Activated T-helper 1 cell treated with Interleukin-2 at 50 U/mL for 16 hours (primary cell): Measurements from ENCODE around the gene STK33.

Experiments used
- DNase-seq: peaks from one replicate; pipeline ENCODE4 v3.0.0-alpha.2; 2020; ENCODE audit warnings: low read depth

STK33 gene

DNA sequence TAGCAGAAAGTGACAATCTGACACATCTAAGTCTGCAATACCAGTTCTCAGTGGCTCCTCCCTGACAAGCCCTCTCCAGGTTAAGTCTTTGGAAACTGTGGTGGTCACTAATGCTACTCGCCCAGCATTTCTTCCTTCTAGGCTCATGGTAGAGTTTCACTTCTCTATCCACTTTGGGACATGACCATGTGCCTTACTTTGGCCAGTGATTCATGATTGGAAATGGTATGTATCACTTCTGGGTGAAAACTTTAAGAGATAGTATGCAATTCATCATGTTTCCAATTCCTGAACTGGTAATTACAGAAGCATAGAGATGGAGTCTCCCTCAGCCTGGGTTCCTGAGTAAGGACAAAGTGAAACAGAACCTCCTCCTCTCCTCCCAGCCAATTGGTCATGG lies 178.8 kb downstream of the STK33 start:
- no peak for DNase-seq

- no peak for DNase-seq
These were observed 185.7 kb downstream of the STK33 start for GRCh38 chr11:8408151-8408941.

DNA sequence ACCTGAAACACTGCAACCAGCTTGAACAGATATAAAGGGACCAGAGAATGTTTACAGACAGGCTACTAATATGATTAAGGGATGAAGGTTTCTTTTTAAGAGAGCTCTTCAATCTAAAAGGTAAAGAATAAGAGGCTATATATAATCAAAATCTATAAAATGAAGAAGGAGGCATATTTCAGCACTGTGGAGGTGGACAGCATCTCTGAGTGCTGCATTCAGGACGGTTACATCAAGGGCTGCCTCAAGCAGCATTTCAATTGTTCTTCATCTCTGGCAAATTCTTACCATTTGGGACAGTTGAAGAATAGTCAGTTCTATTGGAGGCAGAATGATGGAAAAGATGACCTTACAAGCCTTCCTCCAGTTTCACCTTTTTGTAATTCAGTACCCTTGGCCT lies 190.7 kb downstream of the STK33 start:
- DNase-seq, result no peak

DNA sequence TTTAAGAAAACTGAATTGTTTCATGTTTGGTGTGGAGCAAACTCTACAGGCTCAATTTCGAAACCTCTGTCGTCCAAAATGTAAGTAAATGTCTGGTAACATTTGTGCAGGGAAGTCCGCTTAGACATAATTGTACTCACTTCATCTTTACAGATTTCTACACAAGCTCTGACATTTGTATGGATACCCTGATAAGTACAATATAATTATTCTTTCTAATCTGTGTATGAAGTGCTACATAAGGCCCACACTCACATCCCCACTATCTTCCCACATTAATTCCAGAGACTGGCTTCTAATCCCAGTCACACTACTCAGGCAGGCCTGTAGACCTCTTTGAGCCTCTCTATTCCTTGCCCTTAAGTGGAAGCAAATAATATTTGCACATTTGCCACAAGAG lies 201.1 kb downstream of the STK33 start:
- DNase-seq, result no peak

GRCh38 chr11:8392166-8392565 lies 201.9 kb downstream of the STK33 start:
- DNase-seq, result no peak

GRCh38 chr11:8390851-8391612 lies 203.0 kb downstream of the STK33 start:
- DNase-seq, result no peak

- DNase-seq, result no peak
These were observed 204.7 kb downstream of the STK33 start for GRCh38 chr11:8389029-8389996.

DNA sequence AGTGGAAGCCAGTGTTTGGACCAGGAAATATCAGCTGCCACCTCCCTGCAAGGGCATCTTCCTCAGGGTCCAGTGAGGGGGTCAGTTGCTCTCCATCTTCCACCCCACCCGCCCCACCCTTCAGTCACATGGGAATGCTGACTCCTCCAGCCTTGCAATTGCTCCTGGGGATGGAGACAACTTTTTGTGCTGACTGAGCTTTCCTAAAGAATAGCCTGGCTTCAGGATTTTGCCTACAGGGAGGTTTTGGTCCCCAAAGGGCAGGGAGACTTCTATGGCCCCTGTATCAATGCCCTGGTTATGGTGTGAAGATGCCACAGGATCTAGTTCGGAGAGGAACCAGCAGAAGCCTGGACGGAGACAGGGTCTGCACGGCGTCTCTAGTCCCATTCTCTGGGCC lies 206.3 kb downstream of the STK33 start:
- DNase-seq, result no peak

- DNase-seq, result no peak
These were observed 206.9 kb downstream of the STK33 start for GRCh38 chr11:8387141-8387540.

DNA sequence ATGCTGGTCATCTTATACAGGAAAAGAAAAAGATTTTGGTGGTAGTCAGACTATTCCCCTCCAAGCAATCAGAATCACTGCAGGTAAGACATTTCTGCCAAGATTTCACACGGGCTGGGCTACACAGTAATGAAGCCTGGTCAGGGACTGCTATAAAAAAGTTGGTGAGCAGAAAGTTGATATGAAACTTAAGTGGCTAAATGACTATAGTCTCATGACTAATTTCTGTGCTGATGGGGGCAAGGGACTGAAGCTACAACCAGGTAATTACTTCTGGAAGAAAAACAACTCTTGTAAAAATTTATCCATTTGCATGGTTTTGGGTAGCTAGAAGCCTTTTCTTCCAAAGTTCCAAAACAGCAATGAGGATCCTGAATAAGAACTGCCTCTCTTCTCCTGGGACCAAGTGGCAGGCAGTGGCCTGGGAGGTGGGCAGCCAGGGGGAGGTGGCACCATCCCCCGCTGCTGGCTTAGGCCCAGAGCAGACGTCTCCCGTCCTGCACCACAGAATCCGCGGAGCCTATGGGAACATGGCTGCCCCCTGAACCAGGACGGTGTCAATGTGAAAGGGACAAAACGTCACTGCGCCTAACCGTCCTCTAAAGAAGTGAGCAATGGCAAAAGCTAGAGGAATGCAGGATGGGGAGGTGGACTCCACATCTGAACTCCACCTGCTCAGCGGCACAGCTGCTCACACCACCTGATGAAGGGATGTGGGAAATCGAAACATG lies 207.7 kb downstream of the STK33 start:
- DNase-seq, result no peak

DNA sequence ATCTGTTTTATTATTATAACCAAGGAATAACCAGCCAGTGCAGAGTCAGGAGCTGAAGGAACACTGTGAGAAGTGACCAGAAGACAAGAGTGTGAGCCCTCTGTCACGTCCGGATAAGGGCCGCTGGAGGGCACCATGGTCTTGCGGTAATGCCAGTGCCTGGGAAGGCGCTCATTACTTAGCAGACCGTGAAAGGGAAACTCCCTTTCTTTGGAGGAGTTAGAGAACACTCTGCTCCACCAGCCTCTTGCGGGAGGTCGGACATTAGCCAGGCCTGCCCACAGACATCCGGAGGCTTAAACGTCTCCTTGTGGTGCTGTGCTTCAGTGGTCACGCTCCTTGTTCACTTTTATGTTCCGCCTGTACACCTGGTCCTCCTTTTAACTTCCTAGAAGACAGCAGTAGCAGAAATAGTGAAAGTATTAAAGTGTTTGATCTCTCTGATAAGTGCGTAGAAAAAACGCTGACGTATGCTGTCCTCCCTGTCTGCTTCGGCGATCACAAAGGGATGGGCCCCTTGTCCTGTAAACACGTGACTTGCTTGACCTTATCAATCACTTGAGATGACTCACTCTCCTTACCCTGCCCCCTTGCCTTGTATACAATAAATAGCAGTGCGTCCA lies 209.7 kb downstream of the STK33 start:
- DNase-seq, result no peak

- no peak for DNase-seq
These were observed 210.4 kb downstream of the STK33 start for GRCh38 chr11:8383627-8384026.

DNA sequence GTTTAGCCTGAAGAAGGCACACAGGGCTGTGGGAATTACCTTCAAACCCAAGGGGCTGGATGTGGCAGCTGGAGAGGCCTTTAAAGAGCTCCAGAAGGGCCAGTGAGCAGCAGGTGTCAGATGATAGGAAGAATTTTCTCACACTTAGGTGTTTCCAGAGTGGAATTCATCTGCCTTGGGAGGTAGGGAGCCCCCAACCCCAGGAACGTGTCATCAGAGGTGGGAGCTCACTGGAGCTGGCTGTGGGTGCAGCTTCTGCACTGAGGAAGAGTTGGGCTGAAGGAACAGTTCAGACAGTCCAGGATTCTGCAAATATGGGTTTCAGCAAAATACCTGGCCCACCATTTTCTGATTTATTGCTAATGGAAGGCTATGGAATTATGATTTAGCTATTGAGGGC lies 210.8 kb downstream of the STK33 start:
- no peak for DNase-seq

GRCh38 chr11:8382436-8383053 lies 211.5 kb downstream of the STK33 start:
- DNase-seq, result no peak

DNA sequence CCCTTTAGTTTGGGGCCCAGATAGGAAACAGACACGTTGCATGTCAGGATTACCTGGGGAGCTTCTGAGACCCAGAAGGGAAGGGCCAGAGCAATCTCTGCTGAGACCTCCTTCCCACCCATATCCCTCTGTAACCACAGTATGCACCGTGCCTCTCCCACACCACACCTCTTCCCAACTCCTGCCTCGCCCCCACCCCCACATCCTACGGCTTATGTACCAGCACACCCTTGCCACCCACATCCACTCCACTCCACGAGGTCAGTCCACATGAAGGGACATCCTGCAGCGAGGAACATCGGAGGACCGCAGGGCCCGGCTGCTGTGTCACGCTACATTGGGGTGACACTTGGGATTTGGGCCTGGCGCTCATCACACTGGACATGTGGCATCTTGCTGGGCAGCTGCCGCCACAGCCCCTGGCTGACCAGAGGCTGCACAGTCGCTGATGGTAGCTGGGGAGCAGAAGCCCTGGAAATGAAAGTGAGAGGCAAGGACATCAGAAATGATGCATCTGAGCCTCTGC lies 212.1 kb downstream of the STK33 start:
- no peak for DNase-seq

- no peak for DNase-seq
These were observed 212.7 kb downstream of the STK33 start for GRCh38 chr11:8381343-8381742.

DNA sequence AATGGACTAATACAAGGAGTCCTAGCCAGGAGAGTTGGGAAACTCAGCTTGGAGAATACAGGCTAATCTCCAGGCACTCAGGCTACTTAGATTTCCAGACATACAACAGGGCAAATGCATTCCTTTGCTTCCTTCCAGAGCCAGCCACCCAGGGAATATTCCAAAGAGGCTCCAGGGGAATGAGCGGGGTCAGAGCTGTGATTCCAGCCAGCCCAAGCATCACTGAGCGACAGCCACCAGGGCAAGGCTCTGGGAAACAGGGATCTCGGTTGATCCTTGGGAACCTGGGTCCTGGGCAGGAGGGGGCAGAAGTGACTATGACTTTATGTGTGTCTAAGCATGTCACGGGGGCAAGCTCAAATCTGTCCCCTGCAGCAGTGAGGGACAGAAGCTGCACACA lies 218.1 kb downstream of the STK33 start:
- DNase-seq, result no peak

DNA sequence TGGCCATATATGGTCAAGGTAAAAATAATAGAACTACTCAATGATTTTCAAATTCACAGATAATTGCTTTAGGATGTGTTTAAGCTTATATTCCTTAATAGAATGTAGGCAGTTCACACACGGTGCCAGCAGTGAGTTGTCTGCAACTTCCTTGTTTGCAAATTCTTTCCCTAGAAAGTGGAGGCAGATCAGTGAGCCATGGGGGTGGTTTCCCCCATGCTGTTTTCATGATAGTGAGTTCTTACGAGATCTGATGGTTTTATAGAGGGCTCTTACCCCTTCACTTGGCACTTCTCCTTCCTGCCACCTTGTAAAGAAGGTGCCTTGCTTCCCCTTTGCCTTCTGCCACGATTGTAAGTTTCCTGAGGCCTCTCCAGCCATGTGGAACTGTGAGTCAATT lies 218.6 kb downstream of the STK33 start:
- DNase-seq, result no peak

DNA sequence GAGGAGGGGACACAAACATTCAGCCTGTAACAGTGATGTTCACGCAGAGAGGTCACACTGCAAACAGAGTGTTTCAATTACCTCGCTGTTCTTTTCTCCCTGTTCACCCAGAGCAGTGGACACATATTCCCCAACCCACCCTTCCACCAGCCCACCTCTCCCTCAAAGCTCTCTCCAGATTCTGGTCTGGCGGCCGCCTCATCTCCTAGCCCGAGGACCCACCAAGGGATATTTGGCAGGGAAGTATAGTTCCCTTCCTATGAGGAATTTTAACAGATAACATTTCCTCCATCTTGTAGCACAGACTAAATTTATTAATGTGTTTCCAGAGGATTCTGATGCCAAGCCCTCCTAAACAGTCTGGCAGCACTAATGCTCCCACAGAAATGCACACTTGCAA lies 219.3 kb downstream of the STK33 start:
- DNase-seq, result no peak
